Pancreas (tissue), 10 donors: ENCODE measurements around the gene OSBPL5. TPM values are rescaled to one million over a fixed set of nuclear protein-coding genes. Genes with fewer than 3 reads are reported as not detected.

Experiments
- ATAC-seq, 4 donors: fragments of 200-7000 bp; cut with Tn5 transposase; one replicate each; pipeline versions ENCODE4 v1.8.0 to v1.9.1; 2020; ENCODE audit warnings: mild to moderate bottlenecking in 4 of 4, moderate library complexity in 4 of 4
- DNase-seq, 6 donors: peaks; one replicate each; pipeline ENCODE4 v3.0.0-alpha.2; 2020
- FAIRE-seq: peaks from 2 replicates; lab custom pipeline; 2012; peaks lifted over from hg19 to GRCh38; lab: Jason Lieb, UNC
- H3K27ac ChIP-seq, 4 donors: fragments of 200-600 bp; sonication (generic); 1 replicate in 3 of 4; 2 replicates in 1 of 4; pipeline versions ENCODE4 v1.5.0 to v1.8.0; 2020
- H3K27me3 ChIP-seq, 4 donors: fragments of 200-600 bp; one replicate each; pipeline ENCODE4 v1.8.0; 2021
- H3K36me3 ChIP-seq, 3 donors: fragments of 200-600 bp; sonication (generic) in 1 of 3; one replicate each; pipeline versions ENCODE4 v1.5.0 to v1.8.0; 2020 to 2021
- H3K4me1 ChIP-seq, 3 donors: fragments of 200-600 bp; one replicate each; pipeline ENCODE4 v1.8.0; 2021
- H3K4me3 ChIP-seq, 4 donors: fragments of 200-600 bp; sonication (generic) in 2 of 4; one replicate each; pipeline versions ENCODE4 v1.5.0 to v1.8.0; 2020 to 2021
- H3K9me3 ChIP-seq, 4 donors: fragments of 200-600 bp; one replicate each; pipeline ENCODE4 v1.8.0; 2021
- WGBS, 2 donors: extraction: QIAGEN DNeasy Blood & Tissue Kit; methylation state at CpG; one replicate each; pipeline ENCODE4 v1.1.7; 2013; 5-methylcytosine and 5-hydroxymethylcytosine counted together
- intact Hi-C, 3 donors: fragments of 100-400 bp; cut with DNase I; formaldehyde crosslinking; loops; one replicate each; pipeline versions ENCODE4 v1.11.1 to v1.14.2; 2022
- polyA plus RNA-seq, 2 donors: library from polyadenylated mRNA; stranded (reverse); fragments of 200-250 nt; gene quantifications; one replicate each; pipeline ENCODE4 v1.2.3, GENCODE V29; 2013
- total RNA-seq, 6 donors: library from RNA; stranded (reverse); fragmentation: NEBNext Ultra II Directional in 4 of 6; extraction: Animal tissue kit (Norgen Biotek cat#: 25700) in 4 of 6; gene quantifications; one replicate each; pipeline versions ENCODE4 v1.2.1 to v1.2.4, GENCODE V29; 2021 to 2023
- TF ChIP-seq, protein P1 (sequence below), 4 donors: fragments of 200-600 bp; sonication (generic) in 3 of 4; IDR thresholded peaks; one replicate each; pipeline versions ENCODE4 v1.5.0 to v1.8.0; 2021; ENCODE audit warnings: antibody characterized with exemption in 4 of 4
- donor health status: healthy with polysubstance abuse.
- donor health status: DM: no; HTN: no; CAD: no; lungs with moderate emphysema.
- donor health status: DM: no; HTN: no; CAD: no.
- donor health status: control.
- donor health status: control.
- donor health status: Bipolar disorder and iron deficiency.
- donor health status: DM: yes; HTN: yes; CAD: no.
- donor health status: DM: no; HTN: no; CAD: no.
- donor health status: DM: no; HTN: no; CAD: no.
- donor health status: DM: yes; HTN: yes; CAD: no.

OSBPL5 gene
- total and polyA plus RNA-seq, 8 donors: 9.8 to 16.7 (median 11.8) TPM

DNA sequence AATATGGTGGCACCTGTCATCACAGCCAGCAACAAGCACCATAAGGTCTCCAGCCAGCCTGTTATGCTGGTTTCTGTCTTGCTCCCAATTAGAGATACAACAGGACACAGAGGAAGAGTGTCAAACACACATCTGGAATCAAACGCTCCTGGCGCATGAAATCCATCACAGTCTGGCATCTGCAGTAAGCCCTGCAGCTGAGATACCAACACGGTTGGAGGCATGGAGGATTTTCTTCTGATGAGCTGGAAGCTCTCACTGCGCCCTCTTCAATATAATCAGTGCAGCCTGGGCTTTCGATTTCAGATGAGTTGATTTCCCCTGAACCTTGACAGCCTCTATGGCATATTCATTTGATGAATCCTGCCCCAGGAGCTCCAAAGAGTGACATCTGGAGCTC is 80.1 kb downstream of the OSBPL5 start:
- no peaks in the 10 kb centered on the region for H3K27me3 ChIP-seq
- no peaks in the 10 kb centered on the region for H3K9me3 ChIP-seq
- H3K4me1 ChIP-seq: no peaks in the 10 kb centered on the region
- H3K4me3 ChIP-seq: no peak overlapping the region
- DNase-seq (no peak), ATAC-seq (no peak), FAIRE-seq (no peak)
- 53 to 56% methylated on average over 5 of the region's 5 CpGs for WGBS, 2 donors
- no peak overlapping the region for H3K27ac ChIP-seq
- H3K36me3 ChIP-seq: no peaks in the 10 kb centered on the region
- TF ChIP-seq, protein P1, sequence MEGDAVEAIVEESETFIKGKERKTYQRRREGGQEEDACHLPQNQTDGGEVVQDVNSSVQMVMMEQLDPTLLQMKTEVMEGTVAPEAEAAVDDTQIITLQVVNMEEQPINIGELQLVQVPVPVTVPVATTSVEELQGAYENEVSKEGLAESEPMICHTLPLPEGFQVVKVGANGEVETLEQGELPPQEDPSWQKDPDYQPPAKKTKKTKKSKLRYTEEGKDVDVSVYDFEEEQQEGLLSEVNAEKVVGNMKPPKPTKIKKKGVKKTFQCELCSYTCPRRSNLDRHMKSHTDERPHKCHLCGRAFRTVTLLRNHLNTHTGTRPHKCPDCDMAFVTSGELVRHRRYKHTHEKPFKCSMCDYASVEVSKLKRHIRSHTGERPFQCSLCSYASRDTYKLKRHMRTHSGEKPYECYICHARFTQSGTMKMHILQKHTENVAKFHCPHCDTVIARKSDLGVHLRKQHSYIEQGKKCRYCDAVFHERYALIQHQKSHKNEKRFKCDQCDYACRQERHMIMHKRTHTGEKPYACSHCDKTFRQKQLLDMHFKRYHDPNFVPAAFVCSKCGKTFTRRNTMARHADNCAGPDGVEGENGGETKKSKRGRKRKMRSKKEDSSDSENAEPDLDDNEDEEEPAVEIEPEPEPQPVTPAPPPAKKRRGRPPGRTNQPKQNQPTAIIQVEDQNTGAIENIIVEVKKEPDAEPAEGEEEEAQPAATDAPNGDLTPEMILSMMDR (IDR thresholded peaks at IDR 0.05): no peak
- intact Hi-C loops: loop anchor here in 1 of 3 donors (5.0 to 10.0 kb wide), 2 partner anchors 38 to 60 kb away; no protein-coding TSS in a partner anchor

GRCh38 chr11:3083321-3083720 is 81.8 kb downstream of the OSBPL5 start:
- TF ChIP-seq, protein P1 (IDR thresholded peaks at IDR 0.05): no peak
- Histone ChIP-seq H3K4me3 (no peak overlapping the region), H3K36me3 (no peaks in the 10 kb centered on the region), H3K4me1 (no peaks in the 10 kb centered on the region), H3K27ac (no peak overlapping the region), H3K9me3 (no peaks in the 10 kb centered on the region), H3K27me3 (no peaks in the 10 kb centered on the region)
- ATAC-seq: no peak
- 73 to 78% methylated on average over 8 of the region's 8 CpGs for WGBS, 2 donors
- no peak for FAIRE-seq
- intact Hi-C loops: loop anchor here in 1 of 3 donors (10.0 kb wide), 1 partner anchor 61 kb away; no protein-coding TSS in a partner anchor
- no peak for DNase-seq

GRCh38 chr11:3081386-3081751 is 83.7 kb downstream of the OSBPL5 start:
- intact Hi-C loops: loop anchor here in 1 of 3 donors (10.0 kb wide), 1 partner anchor 63 kb away; no protein-coding TSS in a partner anchor
- Histone ChIP-seq H3K9me3 (no peaks in the 10 kb centered on the region), H3K27me3 (no peaks in the 10 kb centered on the region), H3K36me3 (no peaks in the 10 kb centered on the region), H3K4me3 (no peak overlapping the region), H3K4me1 (no peaks in the 10 kb centered on the region), H3K27ac (no peak overlapping the region)
- TF ChIP-seq, protein P1 (IDR thresholded peaks at IDR 0.05): no peak
- WGBS, 2 donors: 88 to 93% methylated on average over 5 to 6 of the region's 6 CpGs
- FAIRE-seq: no peak
- DNase-seq: no peak
- no peak for ATAC-seq

GRCh38 chr11:3080733-3081385 is 84.3 kb downstream of the OSBPL5 start:
- ATAC-seq: no peak
- no peak for FAIRE-seq
- 82 to 84% methylated on average over 10 to 13 of the region's 13 CpGs for WGBS, 2 donors

More at GRCh38 chr11:3080733-3081385, 84.3 kb downstream of the OSBPL5 start:
- no peaks in the 10 kb centered on the region for H3K27me3 ChIP-seq
- no peak overlapping the region for H3K4me3 ChIP-seq
- DNase-seq: no peak
- H3K9me3 ChIP-seq: no peaks in the 10 kb centered on the region
- no peaks in the 10 kb centered on the region for H3K4me1 ChIP-seq
- no peak overlapping the region for H3K27ac ChIP-seq
- intact Hi-C loops: loop anchor here in 1 of 3 donors (10.0 kb wide), 1 partner anchor 64 kb away; no protein-coding TSS in a partner anchor
- TF ChIP-seq, protein P1 (IDR thresholded peaks at IDR 0.05): no peak
- H3K36me3 ChIP-seq: no peaks in the 10 kb centered on the region
